PC-9 (cell line): Measurements from ENCODE around the gene NATD1. TPM values are rescaled to one million over a fixed set of nuclear protein-coding genes. Genes with fewer than 3 reads are reported as not detected.

ENCODE experiments used
- Bru-seq: library from RNA; stranded (reverse); fragments of 400-500 nt; gene quantifications from one replicate; lab custom pipeline; 2021; lab: Mats Ljungman, UMichigan
- BruChase-seq, 2 experiments: library from RNA; stranded (reverse); fragments of 400-500 nt; gene quantifications; one replicate each; lab custom pipeline; 2021; lab: Mats Ljungman, UMichigan
- BruUV-seq: library from RNA; stranded (reverse); fragments of 400-500 nt; replicated peaks from 2 replicates; lab custom pipeline; 2021; lab: Mats Ljungman, UMichigan
- CTCF ChIA-PET: fragments of 300-600 bp; sonication (Branson Sonifier 250); formaldehyde crosslinking; loops from one replicate; lab custom pipeline; 2022; ENCODE audit warnings: antibody characterized with exemption; lab: Charles Lee
- POLR2A ChIA-PET: fragments of 300-600 bp; sonication (Branson Sonifier 250); formaldehyde crosslinking; loops from one replicate; lab custom pipeline; 2022; ENCODE audit warnings: antibody characterized with exemption; ENCODE audit not compliant: unreplicated experiment; lab: Charles Lee
- DNase-seq, 2 experiments: peaks; one replicate each; pipeline versions ENCODE4 v3.0.0 to v3.0.0-alpha.2; 2015 to 2022; ENCODE audit warnings: mixed read lengths in 1 of 2
- H2AFZ ChIP-seq: fragments of 200-600 bp; sonication (generic); 2 replicates; pipeline ENCODE4 v1.8.1; 2017; ENCODE audit warnings: antibody characterized with exemption
- H3F3A ChIP-seq: fragments of 200-600 bp; sonication (generic); 2 replicates; pipeline ENCODE4 v1.8.1; 2017; ENCODE audit warnings: antibody characterized with exemption, mild to moderate bottlenecking, low read depth; ENCODE audit not compliant: insufficient read depth
- H3K27ac ChIP-seq: fragments of 200-600 bp; sonication (generic); 2 replicates; pipeline ENCODE4 v1.6.1; 2016; ENCODE audit warnings: mixed run types
- H3K27me3 ChIP-seq: fragments of 200-600 bp; sonication (generic); 2 replicates; pipeline ENCODE4 v1.6.1; 2016; ENCODE audit warnings: low read depth, mixed run types; ENCODE audit not compliant: insufficient read depth
- H3K36me3 ChIP-seq: fragments of 200-600 bp; sonication (generic); 2 replicates; pipeline ENCODE4 v1.6.1; 2016; ENCODE audit warnings: low read depth, mixed run types
- H3K4me1 ChIP-seq: fragments of 200-600 bp; sonication (generic); replicated peaks from 2 replicates; pipeline ENCODE4 v1.6.1; 2016; ENCODE audit warnings: mixed run types; ENCODE audit not compliant: insufficient read depth
- H3K4me2 ChIP-seq: fragments of 200-600 bp; sonication (generic); 2 replicates; pipeline ENCODE4 v1.6.1; 2017; ENCODE audit warnings: mixed run types
- H3K4me3 ChIP-seq: fragments of 200-600 bp; sonication (generic); 2 replicates; pipeline ENCODE4 v1.6.1; 2016; ENCODE audit warnings: mixed run types
- H3K79me2 ChIP-seq: fragments of 200-600 bp; sonication (generic); 2 replicates; pipeline ENCODE4 v1.6.1; 2017; ENCODE audit warnings: low read depth, mixed run types
- H3K9me2 ChIP-seq: fragments of 200-600 bp; sonication (generic); 2 replicates; pipeline ENCODE4 v1.8.1; 2017; ENCODE audit warnings: mild to moderate bottlenecking; ENCODE audit not compliant: insufficient read depth
- H3K9me3 ChIP-seq: fragments of 200-600 bp; sonication (generic); 2 replicates; pipeline ENCODE4 v1.8.1; 2016; ENCODE audit warnings: low read depth; ENCODE audit not compliant: insufficient read depth
- H4K20me1 ChIP-seq: fragments of 200-600 bp; sonication (generic); 2 replicates; pipeline ENCODE4 v1.8.1; 2017; ENCODE audit not compliant: insufficient read depth
- EZH2 ChIP-seq: fragments of 200-600 bp; sonication (generic); IDR thresholded peaks from 2 replicates; pipeline ENCODE4 v1.8.0; 2017; ENCODE audit warnings: antibody characterized with exemption, low read depth
- intact Hi-C: fragments of 100-400 bp; cut with micrococcal nuclease; formaldehyde crosslinking; loops from one replicate; pipeline ENCODE4 v1.10.0; 2022; ENCODE audit not compliant: unreplicated experiment
- long read RNA-seq: library from polyadenylated mRNA; stranded (forward); transcript quantifications from one replicate; pipeline ENCODE4 v2.0.0, GENCODE V29; 2022
- total RNA-seq: library from RNA; stranded (reverse); gene quantifications from 2 replicates; pipeline ENCODE4 v1.2.3, GENCODE V29; 2021
- TF ChIP-seq, protein P1 (sequence below): fragments of 200-600 bp; sonication (generic); conservative IDR thresholded peaks from 2 replicates; pipeline ENCODE4 v1.6.1; 2017; ENCODE audit warnings: mixed run types, antibody characterized with exemption, mild to moderate bottlenecking, moderate library complexity

NATD1 gene, protein sequence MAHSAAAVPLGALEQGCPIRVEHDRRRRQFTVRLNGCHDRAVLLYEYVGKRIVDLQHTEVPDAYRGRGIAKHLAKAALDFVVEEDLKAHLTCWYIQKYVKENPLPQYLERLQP
- total RNA-seq: 5.3 and 5.4 TPM in 2 replicates
- percentile 29 among the genes with signal in this experiment for Bru-seq, nascent RNA
- percentile 39 among the genes with signal in this experiment for BruChase-seq, experiment 1, labeled RNA remaining after a 2-hour chase
- BruChase-seq, experiment 2, labeled RNA remaining after a 6-hour chase: percentile 43 among the genes with signal in this experiment
- long read RNA-seq, full-length matches to known transcripts: 1 of 8 reads
- long read RNA-seq, partial matches to known transcripts: 0 of 8 reads
- long read RNA-seq, other reads (novel, unspliced or antisense): 7 of 8 reads

DNA sequence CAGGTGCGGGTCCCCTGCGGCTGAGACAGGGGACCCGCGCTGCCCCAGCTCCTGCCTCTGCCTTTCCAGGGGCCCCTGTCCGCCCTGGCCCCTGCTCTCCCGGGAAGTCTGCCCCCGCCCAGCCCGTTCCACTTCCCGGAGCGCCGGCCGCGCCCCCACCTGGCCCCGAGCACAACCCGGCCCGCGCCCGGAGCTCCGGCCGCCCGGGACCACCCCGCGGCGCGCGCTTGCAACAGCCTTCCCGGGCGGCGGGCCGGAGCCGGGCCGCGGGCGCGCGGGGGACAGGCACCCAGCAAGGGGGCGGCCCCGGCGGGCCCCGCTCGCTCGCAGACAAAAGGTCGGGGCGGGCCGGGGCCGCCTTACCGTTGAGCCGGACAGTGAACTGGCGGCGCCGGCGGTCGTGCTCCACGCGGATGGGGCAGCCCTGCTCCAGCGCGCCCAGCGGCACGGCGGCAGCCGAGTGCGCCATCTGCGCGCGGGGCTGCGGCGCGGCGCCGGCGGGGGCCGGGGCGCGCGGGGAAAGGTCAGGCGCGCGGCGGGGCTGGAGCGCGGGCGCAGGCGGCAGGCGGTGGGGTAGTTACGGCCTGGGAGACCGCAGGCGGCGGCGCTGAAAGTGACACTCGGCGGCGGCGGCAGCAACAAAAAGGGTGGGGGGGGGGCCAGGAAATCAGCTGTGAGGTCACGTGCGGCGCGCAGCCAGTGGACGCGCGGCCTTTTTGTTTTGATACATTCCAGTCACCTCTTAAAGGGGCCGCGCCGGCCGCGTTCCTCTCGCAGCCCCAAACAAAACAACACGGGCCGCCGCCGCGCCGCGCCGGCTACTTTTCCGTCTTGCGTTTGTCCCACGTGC lies at the start of gene NATD1:
Gene NATD1, minus strand, starts transcription at position 615 of the 850 bp plus-strand sequence. Its CDS starts 146 bp downstream, at position 469.
- Histone ChIP-seq H3K9me2 (no peaks in the 10 kb centered on the region), H3F3A (peaks cover 15% of the 10 kb centered on the region; the same call in 1 of the 2 replicates), H2AFZ (peak within 1 kb of the TSS; percentile 73), H3K27me3 (0 out of 2 replicates have a peak, but pooled peaks cover 4% of the 10 kb centered on the region), H3K9me3 (no peaks in the 10 kb centered on the region), H3K4me2 (peak within 1 kb of the TSS; percentile 87), H3K79me2 (no peaks in the 10 kb centered on the region), H3K27ac (no peak within 1 kb of the TSS), H3K4me1 (peaks cover 20% of the 10 kb centered on the region), H4K20me1 (no peaks in the 10 kb centered on the region), H3K36me3 (no peaks in the 10 kb centered on the region), H3K4me3 (peak within 1 kb of the TSS; percentile 78)
- DNase-seq: peak; percentile 58 to 66
- ChIA-PET POLR2A (no interaction called here), CTCF (interaction anchor here (0.6 to 0.7 kb wide), 3 partner anchors 24 to 344 kb away, joined by 3 to 14 read pairs (median 9); no protein-coding TSS in a partner anchor)
- BruUV-seq: no TSS peak
- intact Hi-C loops: loop anchor here (5.0 kb wide), 1 partner anchor 34 kb away; no protein-coding TSS in a partner anchor
- TF ChIP-seq, protein P1, sequence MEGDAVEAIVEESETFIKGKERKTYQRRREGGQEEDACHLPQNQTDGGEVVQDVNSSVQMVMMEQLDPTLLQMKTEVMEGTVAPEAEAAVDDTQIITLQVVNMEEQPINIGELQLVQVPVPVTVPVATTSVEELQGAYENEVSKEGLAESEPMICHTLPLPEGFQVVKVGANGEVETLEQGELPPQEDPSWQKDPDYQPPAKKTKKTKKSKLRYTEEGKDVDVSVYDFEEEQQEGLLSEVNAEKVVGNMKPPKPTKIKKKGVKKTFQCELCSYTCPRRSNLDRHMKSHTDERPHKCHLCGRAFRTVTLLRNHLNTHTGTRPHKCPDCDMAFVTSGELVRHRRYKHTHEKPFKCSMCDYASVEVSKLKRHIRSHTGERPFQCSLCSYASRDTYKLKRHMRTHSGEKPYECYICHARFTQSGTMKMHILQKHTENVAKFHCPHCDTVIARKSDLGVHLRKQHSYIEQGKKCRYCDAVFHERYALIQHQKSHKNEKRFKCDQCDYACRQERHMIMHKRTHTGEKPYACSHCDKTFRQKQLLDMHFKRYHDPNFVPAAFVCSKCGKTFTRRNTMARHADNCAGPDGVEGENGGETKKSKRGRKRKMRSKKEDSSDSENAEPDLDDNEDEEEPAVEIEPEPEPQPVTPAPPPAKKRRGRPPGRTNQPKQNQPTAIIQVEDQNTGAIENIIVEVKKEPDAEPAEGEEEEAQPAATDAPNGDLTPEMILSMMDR: no peak
- TF ChIP-seq EZH2: no peak

DNA sequence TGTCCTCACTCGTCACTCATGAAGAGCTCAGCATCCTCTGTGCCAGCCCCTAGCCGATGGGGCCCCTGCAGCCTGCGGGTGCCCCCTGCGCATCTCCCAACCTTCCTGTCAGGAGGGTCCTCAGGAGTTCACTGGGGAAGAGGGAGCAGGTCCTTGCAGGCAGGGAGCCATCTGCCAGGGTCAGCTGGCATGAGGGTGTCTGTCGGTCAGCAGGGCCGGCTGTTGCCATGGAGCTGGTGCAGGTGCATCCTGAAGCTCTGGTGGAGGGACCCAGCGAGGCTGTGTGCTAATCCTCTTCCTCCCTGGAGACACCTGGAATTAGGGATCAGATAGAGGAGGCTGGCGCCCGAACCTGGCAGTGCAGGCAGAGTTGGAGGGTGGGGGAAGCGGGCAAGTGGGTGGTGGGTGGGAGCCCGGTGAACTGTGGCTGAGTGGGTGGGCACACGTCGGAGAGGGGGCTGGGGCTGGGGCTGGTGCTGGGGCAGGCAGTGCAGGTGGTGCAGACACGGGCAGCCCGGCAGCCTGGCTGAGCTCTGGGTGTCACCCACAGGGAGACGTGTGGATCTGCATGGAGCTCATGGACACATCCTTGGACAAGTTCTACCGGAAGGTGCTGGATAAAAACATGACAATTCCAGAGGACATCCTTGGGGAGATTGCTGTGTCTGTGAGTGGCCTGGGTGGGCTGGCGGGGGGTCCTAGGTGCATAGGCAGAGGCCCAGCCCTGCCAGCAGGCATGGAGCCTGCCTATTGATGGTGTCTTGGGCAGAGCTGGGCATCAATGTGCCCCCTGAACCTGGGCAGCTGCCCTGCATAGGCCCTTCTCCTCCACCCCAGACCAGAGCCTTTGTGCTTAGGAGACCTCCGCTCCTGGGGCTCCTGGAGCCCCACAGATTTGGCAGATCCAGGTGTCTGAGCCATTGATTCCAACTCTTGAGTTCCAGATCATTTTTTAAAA lies 48.7 kb upstream of the NATD1 start:
- no peaks in the 10 kb centered on the region for H3K4me1 ChIP-seq
- H3K27ac ChIP-seq: no peak overlapping the region
- CTCF ChIA-PET: no interaction called here
- no peak for TF ChIP-seq EZH2
- TF ChIP-seq, protein P1: no peak
- peaks cover 6% of the 10 kb centered on the region; the same call in 1 of the 2 replicates for H3K27me3 ChIP-seq
- POLR2A ChIA-PET: interaction anchor here (0.5 kb wide), 1 partner anchor 142 kb away, joined by 3 read pairs; no protein-coding TSS in a partner anchor
- no peak overlapping the region for H2AFZ ChIP-seq
- intact Hi-C loops: no loop called here
- no peaks in the 10 kb centered on the region for H3K9me2 ChIP-seq
- H3K4me2 ChIP-seq: no peak overlapping the region
- no peaks in the 10 kb centered on the region for H3K79me2 ChIP-seq
- H4K20me1 ChIP-seq: peaks cover 29% of the 10 kb centered on the region
- H3K9me3 ChIP-seq: no peaks in the 10 kb centered on the region
- no peaks in the 10 kb centered on the region for H3K36me3 ChIP-seq
- BruUV-seq: no TSS peak
- H3F3A ChIP-seq: no peaks in the 10 kb centered on the region
- H3K4me3 ChIP-seq: no peak overlapping the region
- no peak for DNase-seq
